A549 treated with DMSO at 1 μM for 4 hours (cell line): ENCODE data around the gene CXorf58. TPM values are rescaled to one million over a fixed set of nuclear protein-coding genes. Genes with fewer than 3 reads are reported as not detected.

Source experiments
- total RNA-seq: library from RNA; stranded (reverse); fragments of 200-300 nt; extraction: Qiagen RNA extraction; gene quantifications from 5 replicates; pipeline ENCODE4 v1.2.3, GENCODE V29; 2022; ENCODE audit warnings: low read depth

The CXorf58 gene, protein sequence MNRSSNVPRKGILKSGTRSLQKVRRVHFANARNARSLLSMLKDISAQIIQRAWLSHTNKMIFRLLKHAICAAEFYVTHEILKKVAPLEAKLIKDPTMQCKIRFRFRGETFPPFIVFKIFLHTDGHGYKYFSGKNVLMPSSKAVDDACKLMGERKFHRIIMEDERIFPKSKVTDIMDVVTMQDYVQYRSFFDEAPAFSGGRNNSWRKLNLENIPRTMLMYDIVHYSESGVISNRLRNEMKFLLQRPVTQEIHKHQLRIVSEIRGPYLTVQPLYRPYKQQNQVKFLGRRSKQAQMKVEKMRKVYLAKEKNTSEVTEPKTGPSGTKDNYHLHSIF
- total RNA-seq: 0.07 to 0.12 TPM in 2 of 5 replicates, not detected in the others

DNA sequence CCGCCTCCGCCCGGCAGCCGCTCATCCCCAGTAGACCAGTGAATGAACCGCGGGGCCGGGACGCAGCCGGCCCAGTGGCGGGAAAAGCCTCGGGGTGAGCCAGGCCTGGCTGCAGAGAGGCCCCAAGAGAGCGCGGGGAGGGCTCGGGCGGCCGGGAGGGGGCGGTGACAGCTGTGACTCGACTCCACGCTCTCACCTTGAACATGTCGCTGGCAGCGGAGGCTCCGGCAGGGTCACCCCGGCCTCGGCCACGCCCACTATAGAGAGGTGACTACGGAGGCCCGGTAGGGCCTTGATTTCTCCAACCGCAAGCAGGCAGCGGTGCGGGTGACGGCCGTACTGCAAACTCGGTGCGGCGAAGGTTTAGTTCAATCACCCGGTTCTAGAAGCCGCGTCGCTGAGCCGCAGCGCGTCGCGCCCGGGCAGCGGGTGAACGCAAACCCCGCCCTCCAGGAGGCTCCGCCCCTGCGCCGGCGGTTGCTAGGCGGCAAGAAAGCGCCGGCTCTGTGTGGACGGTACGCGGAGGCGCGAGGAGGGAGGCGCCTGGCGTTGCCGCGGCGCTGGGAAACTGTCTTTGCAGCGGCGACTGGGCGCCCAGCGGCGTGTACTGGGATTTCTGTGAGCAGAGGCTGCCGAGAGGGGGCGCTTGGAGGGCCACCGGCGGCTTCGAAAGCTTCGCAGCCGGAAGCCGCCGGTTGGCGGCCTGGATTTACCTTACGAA lies at the start of gene CXorf58, which contains the start of gene APOO:
Gene CXorf58, plus strand, starts transcription at position 509 of the 721 bp plus-strand sequence. CDS start 2,297 bp downstream, outside the sequence.
Gene APOO, minus strand, starts transcription at position 441 of the 721 bp plus-strand sequence. Its CDS starts 236 bp downstream, at position 205.

Other genes with a start within 250 kb of the CXorf58 start
- gene PRDX4, start 240.5 kb upstream of the CXorf58 start, total RNA-seq: 246 to 289 TPM (median 271 TPM) in 5 replicates
- 93.6 to 105 TPM (median 101 TPM) in 5 replicates for gene ACOT9, start 164.7 kb upstream of the CXorf58 start, total RNA-seq
- 372 to 461 TPM (median 444 TPM) in 5 replicates for gene SAT1, start 124.8 kb upstream of the CXorf58 start, total RNA-seq
- 33.3 to 39.8 TPM (median 34.3 TPM) in 5 replicates for gene APOO, start 68 bp upstream of the CXorf58 start, total RNA-seq
- gene KLHL15, start 119.2 kb downstream of the CXorf58 start, total RNA-seq: 4.9 to 6.3 TPM (median 5.7 TPM) in 5 replicates
- 144 to 185 TPM (median 168 TPM) in 5 replicates for gene EIF2S3, start 146.9 kb downstream of the CXorf58 start, total RNA-seq
- 12.3 to 14.6 TPM (median 12.5 TPM) in 5 replicates for gene ZFX, start 241.7 kb downstream of the CXorf58 start, total RNA-seq